GM19468 (cell line): Measurements from ENCODE around the gene MOB3A.

Source experiments
- ATAC-seq: cut with Tn5 transposase; IDR thresholded peaks from one replicate; pipeline ENCODE4 v1.9.1; 2021; ENCODE audit warnings: mild to moderate bottlenecking, moderate library complexity, moderate number of reproducible peaks; ENCODE audit not compliant: unreplicated experiment; ENCODE audit errors: extremely low read depth

MOB3A gene

DNA sequence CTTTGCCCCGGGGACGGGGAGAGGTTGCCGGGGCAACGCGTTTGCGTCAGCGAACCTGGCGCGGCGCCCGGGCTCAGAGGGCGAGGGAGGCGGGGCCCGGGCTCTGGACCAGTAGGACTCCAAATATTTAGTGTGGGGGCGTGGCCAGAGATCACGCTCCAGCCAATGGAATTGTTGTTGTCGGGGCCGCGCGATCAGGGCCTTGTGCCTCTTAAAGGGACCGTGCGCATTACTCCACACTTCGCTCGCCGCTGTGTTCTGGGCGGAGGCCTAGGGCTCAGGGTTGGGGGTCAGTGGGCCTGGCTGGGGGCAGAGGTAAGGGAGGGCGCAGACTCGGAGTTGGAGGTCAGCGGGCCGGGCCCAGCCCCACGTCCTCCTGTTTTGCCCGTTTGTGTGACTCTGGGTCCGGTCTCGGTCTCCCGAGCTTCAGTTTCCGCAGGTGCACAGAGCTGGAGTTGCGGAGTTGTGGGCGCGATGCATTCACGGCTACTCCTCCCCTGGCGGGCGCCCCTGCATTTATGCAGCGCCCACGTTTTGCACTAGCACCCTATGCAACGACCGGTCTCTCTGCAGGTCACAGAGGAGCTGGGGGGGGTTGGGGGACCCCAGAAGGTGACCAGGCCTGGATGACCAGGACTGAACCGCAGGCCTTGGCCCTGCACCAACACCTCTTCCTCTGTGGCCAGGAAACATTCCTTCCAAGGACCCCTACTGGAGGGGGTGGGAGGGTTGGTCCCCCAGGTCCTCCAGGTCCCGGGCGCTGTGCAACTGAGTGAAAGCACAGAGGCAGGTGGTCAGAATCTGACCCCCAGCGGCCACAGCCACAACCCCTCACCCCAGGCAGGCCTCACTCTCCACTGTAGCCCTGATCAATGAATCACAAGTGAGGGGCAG, 34.4 kb downstream of the MOB3A start:
- peak; percentile 78 for ATAC-seq

- ATAC-seq = no peak
Measured at GRCh38 chr19:2060884-2061494, 35.1 kb downstream of the MOB3A start.

DNA sequence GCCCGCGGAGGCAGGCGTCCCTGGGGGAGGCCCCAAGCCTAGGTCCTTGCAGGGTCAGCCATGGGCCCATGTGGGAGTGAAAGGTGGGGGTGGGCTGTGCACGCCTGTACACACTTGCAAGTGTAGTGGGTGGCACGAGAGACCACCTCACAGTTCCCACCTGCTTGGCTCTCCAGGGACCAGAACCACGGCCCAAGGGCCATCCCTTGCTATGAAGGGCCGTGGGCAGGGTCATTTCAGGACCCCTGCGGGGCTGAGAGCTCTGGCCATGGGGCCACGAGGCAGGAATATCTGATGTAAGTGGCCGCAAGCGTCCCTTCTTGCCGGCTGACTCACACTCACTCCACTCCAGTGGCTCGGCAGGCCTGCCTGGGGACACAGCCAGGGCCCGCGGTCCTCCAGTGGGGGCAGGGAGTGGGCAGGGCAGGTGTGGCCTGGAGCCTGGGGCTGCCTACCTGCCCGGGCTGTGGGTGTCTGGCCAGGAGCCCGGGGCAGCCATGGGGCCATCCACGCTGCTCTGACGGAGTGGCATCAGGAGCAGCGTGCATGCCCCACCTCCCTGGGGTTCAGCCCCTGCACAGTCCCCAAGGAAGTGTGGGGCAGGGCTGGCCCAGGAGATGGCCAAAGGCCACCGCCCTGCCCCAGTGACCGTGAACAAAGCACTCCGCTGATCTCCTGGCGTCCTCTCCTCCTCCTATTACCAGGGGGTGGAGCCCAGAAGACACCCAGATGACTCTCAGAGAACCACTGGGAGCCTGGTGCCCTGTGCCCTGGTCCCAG, 36.5 kb downstream of the MOB3A start:
- ATAC-seq = no peak

DNA sequence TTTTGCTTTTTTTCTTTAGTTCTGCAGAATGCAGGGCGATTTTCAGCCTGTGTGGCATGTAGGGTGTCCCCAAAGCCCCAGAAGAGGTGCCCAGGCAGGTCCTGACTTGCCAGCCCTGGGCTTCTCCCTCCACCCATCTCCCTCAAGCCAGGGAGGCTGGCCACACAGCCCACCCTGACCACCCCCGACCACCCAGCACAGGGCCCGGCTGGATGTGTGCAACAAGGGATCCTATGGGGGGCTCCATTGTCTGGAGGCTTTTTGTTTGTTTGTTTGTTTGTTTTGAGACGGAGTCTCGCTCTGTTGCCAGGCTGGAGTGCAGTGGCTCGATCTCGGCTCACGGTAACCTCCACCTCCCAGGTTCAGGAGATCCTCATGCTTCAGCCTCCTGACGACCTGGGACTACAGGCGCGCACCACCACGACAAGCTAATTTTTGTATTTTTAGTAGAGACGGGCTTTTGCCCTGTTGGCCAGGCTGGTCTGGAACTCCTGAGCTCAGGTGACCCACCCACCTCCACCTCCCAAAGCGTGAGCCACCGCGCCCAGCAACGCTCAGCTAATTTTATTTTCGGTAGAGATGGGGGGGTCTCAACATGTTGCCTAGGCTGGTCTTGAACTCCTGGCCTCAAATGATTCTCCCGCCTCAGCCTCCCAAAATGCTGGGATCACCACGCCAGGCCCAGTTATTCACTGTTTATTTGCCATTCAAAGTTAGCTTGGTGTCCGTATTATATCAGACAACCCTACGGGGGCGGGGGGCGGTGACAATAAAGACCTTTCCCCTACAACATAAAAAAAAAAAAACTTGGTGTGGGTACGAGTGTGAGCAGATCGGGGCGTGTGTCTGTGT, 37.3 kb downstream of the MOB3A start:
- no peak for ATAC-seq

DNA sequence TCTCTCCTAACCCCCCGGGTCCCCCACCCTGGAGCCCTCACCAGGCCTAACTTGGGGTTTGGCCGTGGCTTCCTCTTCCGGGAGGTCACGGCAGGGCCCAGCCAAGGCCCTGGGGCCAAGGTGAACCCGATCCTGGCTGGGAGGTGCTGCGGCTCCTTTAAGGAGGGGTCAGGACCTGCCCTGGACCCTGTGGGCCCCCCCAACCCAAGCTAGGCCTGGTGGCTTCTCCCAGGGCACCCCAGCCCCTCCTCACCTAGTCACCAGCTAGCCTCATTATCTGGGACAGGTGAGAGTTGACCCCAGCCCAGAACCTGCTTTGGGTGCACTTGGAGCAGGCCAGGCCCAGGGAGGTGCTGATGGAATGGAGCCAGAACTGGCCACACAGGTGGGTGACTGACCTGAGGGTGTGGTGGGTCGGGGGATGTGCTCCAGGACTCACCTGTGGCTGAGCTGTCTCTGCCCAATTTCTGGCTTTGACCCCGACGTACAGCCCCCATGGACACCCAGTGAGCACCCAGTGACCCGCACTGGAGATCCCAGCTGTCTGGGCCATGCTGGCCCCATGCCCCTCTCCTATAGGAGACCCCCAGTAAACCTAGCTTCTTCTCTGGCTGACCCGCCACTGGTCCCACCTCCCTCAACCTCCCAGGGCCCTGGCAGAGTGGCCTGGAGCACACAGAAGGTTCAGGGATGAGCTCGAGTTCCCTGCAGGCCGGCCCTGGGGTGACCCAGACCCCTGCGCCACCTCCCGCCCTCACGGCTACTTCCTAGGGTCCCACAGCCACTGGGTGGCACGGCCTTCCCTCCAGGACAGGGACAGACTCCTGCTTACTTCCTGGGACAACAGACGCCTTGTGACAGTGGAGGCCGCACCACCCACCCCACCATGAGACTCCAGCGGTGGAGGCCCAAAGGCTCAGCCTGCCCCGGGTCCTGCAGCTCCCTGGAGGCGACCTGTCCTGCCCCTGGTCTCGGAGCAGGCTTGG, 38.3 kb downstream of the MOB3A start:
- no peak for ATAC-seq

GRCh38 chr19:2056837-2057192, 39.3 kb downstream of the MOB3A start:
- no peak for ATAC-seq

DNA sequence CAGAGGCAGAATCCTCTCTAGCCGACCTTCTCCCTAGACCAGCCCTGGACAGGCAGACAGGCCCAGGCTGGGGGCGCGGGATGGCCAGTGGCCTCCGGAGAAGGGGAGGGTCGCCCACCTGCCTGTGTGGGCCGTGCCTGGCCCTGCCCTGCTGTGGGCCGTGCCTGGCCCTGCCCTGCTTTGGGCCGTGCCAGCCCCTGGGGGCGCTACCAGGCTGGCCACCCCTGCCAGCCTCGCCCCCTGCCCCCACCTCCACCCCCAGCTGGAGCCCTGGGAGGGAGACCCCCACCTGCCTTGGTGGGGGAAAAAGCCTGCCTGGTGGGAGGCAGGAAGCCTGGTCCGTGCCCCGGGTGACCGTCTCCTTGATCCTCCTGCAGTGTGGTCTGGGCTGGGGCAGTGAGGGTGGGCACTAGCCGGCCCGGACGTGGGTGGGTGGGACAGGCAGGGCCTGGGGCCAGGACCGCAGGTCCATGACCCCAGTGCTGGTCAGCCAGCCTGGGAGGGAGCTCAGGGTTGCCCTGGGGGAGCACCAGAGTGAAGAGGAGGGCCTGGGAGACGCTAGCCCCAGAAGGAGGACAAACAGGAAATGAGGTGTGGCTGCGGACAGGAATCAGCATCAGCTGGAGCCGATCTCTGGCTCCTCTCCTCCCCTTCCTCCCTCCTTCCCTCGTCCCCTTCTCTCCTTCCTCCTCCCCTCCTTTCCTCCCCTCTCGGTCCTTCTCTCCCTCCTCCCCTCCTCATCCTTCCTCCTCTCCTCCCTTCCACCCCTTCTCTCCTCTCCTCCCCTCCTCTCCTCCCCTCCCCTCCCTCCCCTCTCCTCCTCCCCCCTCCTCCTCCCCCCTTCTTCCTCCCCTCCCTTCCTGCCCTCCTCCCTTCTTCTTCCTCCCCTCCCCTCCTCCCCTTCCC, 39.9 kb downstream of the MOB3A start:
- ATAC-seq = no peak

GRCh38 chr19:2054763-2055162, 41.4 kb downstream of the MOB3A start:
- no peak for ATAC-seq

DNA sequence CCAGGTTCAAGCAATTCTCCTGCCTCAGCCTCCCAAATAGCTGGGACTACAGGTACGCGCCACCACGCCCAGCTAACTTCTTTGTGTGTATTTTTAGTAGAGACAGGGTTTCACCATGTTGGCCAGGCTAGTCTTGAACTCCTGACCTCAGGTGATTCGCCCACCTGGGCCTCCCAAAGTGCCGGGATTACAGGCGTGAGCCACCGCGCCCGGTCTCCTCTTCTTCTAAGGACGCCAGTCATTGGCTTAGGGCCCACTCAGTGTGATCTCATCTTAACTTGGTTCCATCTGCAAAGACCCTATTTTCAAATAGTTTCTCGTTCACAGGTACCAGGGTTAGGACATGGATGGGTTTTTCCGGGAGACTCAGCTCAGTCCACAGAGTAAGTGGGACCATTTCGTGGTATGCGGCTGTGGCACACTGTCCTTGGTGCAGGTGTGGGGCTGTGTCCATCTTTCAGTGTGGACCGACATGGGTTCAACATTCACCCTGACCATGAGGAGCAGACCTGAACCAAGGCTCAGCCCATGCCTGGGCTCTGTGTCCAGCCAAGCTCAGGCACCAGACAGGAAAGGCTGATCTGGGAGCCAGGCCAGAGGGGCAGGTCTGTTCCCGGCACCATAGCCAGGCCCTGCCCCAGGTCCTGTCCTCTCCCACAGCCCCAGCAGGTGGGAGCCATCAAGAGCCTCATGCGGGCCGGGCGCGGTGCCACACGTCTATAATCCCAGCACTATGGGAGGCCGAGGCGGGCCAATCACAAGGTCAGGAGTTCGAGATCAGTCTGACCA, 42.3 kb downstream of the MOB3A start:
- ATAC-seq = no peak

DNA sequence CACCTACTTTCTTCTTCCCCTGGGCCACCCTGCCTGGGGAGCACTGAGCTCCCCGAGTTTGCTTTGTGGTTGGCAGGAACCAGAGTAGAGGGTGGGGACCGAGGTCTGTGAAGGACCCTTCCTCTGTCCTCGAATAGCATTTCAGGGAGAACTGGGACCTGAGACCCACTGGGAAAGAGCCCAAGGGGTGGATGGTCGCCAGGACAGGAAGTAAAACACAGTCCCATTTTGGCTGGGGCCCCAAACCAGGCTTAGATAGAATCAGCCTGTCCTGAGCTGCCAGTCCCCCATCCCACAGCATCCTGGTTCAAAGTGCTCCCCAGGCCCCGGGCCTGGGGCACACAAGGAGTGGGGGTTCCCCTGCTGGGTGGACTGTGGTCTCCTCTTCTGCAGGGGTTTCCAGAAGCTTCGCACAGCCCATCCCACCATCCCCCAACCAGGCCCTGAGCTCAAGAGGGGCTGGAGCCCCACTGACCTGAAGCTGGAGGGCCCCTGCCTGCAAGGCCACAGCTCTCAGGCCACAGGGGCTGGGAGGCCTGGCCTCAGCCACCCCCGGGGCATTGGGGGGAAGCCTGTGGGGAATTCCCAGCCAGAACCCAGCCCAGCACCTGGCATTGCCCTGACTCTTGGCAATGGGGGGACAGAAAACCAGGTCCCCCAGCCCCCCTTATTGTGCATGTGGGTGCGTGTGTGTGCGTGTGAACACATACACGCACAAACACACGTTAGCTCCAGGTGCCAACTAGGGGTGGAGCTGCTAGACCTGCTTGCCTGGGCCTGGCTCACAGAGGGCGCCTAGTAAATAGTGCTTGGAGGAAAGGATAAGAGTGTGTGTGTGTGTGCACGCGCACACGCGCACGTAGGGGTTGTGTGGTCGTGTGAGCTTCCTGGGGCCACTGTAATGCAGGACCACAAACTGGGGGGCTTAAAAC, 44.1 kb downstream of the MOB3A start:
- no peak for ATAC-seq

DNA sequence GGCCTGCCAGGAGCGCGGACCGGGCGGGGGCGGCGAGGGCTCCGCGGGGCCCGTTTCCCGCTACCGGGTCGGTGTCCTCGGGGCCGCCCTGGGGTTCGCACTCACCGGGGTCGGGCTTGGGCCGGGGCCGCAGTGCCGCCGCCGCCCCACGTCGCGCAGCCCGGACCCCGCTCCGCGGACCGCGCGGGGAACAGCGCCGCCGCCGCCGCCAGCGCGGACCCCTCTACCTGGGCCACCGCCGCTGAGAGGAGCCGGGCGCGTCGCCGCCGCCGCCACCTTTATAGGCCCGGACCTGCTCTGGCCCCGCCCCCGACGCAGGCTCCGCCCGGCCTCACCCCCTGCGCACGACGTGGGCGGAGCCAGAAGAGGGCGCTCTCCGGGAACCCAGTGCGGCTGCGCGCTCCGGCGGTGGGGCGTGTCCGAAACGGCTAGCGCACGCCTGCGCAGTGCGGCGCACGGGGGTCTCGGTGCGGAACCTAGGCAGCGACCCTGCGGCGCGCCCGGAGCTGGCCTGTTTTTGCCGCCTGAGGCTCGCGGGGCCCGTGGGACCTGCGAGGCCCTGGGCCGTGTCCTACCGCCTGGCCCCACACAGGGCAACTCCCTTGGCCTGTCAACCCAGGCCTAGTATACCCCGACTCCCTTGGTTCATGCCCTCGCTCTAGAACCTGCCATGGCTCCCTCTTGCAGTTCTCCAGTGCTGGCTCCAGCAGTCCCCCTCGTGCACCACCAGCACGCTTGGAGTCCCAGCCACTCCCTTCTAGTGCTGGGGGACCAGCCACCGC, 44.9 kb downstream of the MOB3A start, which contains the start of gene MKNK2:
Gene MKNK2, minus strand, starts transcription at position 254 of the 782 bp plus-strand sequence. CDS start 393 bp downstream, outside the sequence.
- peak; percentile 27 for ATAC-seq

DNA sequence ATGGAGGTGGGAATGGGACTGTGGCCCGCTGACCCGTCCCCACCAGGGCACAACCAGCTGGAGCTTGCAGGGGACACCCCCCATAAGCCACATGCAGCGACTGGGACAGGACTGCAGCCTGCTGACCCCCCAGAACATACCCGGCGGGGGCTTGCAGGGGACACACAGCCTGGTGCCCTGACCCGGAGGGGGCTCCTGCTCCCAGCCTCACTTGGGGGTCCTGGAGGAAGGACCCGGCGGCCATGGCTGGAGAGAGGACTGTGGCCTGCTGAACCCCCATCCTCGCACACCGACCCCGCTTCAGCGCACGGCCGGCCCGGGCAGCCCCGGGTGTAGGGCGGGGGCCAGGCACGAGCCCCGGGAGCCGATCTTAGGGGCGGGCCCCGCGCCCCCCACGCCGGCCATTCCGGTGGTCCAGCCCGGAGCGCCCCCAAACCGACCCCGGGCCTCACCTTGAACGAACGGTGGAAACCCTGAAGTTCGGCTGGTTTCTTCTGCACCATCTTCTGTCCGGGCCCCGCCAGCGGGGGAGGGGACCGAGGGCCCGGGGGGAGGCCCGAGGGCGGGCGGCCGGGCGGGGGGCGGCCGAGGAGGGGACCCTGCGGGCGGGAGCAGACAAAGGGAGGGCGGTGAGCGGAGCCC, 45.7 kb downstream of the MOB3A start:
- no peak for ATAC-seq

GRCh38 chr19:2049741-2050348, 46.3 kb downstream of the MOB3A start:
- ATAC-seq = no peak

GRCh38 chr19:2048959-2049740, 47.0 kb downstream of the MOB3A start:
- ATAC-seq = no peak
